LNCaP clone FGC (cell line): ENCODE results near the gene C3.
"Not testable (repeated sequence)": the region's sequence is repeated elsewhere in the genome, so short reads cannot be mapped to it uniquely, and the experiment has no call there.

ENCODE experiments used
- DNase-seq: peaks from one replicate; pipeline ENCODE4 v3.0.0-alpha.2; 2011; ENCODE audit warnings: low read depth
- H3K4me3 ChIP-seq: 2 replicates; pipeline ENCODE4 v1.5.1; 2011; ENCODE audit warnings: mild to moderate bottlenecking, low read depth, low read length, control low read depth
- CTCF ChIP-seq: IDR thresholded peaks from 2 replicates; pipeline ENCODE4 v1.5.1; 2012; ENCODE audit warnings: mild to moderate bottlenecking; ENCODE audit not compliant: control insufficient read depth, insufficient read depth; ENCODE audit errors: extremely low read depth

Gene C3

GRCh38 chr19:6765738-6766356 is 45.4 kb upstream of the C3 start:
- peak; percentile 44 for DNase-seq
- TF ChIP-seq CTCF = no peak
- no peak overlapping the region for H3K4me3 ChIP-seq

GRCh38 chr19:6762253-6762797 is 41.9 kb upstream of the C3 start:
- DNase-seq, H3K4me3 ChIP-seq: not testable (repeated sequence)

GRCh38 chr19:6761053-6761676 is 40.7 kb upstream of the C3 start:
- no peak for DNase-seq
- no peak overlapping the region for H3K4me3 ChIP-seq
- TF ChIP-seq CTCF = no peak

GRCh38 chr19:6760606-6761005 is 40.2 kb upstream of the C3 start:
- H3K4me3 ChIP-seq = no peak overlapping the region
- DNase-seq = no peak
- no peak for TF ChIP-seq CTCF

GRCh38 chr19:6754653-6755463 is 34.4 kb upstream of the C3 start:
- no peak for TF ChIP-seq CTCF
- DNase-seq = no peak

GRCh38 chr19:6754136-6754535 is 33.7 kb upstream of the C3 start:
- no peak for TF ChIP-seq CTCF
- no peak for DNase-seq
- H3K4me3 ChIP-seq = no peak overlapping the region

More at GRCh38 chr19:6754653-6755463, 34.4 kb upstream of the C3 start:
- no peak overlapping the region for H3K4me3 ChIP-seq
